ENCODE results near the gene KCNMB2.

KCNMB2 gene

DNA sequence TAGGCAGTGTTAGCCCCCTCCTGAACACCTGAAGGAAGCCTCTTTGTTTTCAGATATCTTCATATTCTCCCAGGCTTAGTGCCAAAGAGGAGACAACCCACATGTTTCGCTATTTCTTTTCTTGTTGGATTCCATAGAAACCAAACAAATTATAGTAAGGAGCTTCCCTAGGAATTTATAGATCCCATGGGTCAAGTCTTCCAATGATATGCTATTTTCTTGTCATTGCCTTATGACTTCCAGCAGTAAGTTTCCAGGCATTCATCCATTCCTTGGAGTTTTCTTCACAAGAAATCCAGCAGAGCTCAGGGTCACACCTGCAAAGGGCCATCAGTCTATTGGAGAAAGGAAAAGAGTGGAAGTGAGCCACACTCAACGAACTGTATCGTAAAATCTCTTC lies 9.9 kb upstream of the KCNMB2 start:
- no peak overlapping the region for H3K4me3 ChIP-seq (replicated peaks; ENCODE audit: insufficient read depth, low read length)
- no peak overlapping the region for H3K27ac ChIP-seq (replicated peaks)
- TF ChIP-seq GABPA (IDR thresholded peaks at IDR 0.05; ENCODE audit: low read depth) (no peak), CTCF (IDR thresholded peaks at IDR 0.05; ENCODE audit: insufficient read depth, low read length) (no peak), POLR2AphosphoS5 (IDR thresholded peaks at IDR 0.05; ENCODE audit: low read depth) (no peak), SPI1 (IDR thresholded peaks at IDR 0.05; ENCODE audit: borderline replicate concordance, low read depth) (no peak)
- TF ChIP-seq, protein P1, sequence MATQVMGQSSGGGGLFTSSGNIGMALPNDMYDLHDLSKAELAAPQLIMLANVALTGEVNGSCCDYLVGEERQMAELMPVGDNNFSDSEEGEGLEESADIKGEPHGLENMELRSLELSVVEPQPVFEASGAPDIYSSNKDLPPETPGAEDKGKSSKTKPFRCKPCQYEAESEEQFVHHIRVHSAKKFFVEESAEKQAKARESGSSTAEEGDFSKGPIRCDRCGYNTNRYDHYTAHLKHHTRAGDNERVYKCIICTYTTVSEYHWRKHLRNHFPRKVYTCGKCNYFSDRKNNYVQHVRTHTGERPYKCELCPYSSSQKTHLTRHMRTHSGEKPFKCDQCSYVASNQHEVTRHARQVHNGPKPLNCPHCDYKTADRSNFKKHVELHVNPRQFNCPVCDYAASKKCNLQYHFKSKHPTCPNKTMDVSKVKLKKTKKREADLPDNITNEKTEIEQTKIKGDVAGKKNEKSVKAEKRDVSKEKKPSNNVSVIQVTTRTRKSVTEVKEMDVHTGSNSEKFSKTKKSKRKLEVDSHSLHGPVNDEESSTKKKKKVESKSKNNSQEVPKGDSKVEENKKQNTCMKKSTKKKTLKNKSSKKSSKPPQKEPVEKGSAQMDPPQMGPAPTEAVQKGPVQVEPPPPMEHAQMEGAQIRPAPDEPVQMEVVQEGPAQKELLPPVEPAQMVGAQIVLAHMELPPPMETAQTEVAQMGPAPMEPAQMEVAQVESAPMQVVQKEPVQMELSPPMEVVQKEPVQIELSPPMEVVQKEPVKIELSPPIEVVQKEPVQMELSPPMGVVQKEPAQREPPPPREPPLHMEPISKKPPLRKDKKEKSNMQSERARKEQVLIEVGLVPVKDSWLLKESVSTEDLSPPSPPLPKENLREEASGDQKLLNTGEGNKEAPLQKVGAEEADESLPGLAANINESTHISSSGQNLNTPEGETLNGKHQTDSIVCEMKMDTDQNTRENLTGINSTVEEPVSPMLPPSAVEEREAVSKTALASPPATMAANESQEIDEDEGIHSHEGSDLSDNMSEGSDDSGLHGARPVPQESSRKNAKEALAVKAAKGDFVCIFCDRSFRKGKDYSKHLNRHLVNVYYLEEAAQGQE (IDR thresholded peaks at IDR 0.05; ENCODE audit: insufficient replicate concordance, low read depth): no peak
- no peak for DNase-seq (ENCODE audit: low read depth in 1 of 2, low spot score in 1 of 2)
- no peaks in the 10 kb centered on the region for H3K27me3 ChIP-seq (ENCODE audit: insufficient read depth, poor library complexity, severe bottlenecking)

DNA sequence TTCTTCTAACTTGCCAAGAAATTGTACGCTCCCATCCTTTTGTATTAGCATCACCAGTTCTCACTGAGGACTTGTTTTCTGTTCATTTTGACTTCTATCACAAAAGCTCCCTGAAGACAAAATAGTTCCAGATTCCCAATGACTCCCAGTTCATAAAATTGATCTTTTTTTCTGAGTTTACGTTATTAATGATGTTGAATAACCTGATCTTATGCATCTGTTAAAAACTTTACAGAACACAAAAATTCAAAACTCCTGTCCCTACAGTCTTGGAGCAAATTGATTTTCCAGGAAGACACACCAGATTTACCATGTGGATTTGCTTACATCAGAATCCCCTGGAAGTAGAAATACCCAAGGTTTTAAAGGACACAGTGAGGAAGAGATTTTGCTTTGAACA lies 8.3 kb upstream of the KCNMB2 start:
- no peak overlapping the region for H3K4me3 ChIP-seq (replicated peaks; ENCODE audit: insufficient read depth, low read length)
- no peaks in the 10 kb centered on the region for H3K27me3 ChIP-seq (ENCODE audit: insufficient read depth, poor library complexity, severe bottlenecking)
- TF ChIP-seq CTCF (IDR thresholded peaks at IDR 0.05; ENCODE audit: insufficient read depth, low read length) (no peak), POLR2AphosphoS5 (IDR thresholded peaks at IDR 0.05; ENCODE audit: low read depth) (no peak), GABPA (IDR thresholded peaks at IDR 0.05; ENCODE audit: low read depth) (no peak), SPI1 (IDR thresholded peaks at IDR 0.05; ENCODE audit: borderline replicate concordance, low read depth) (no peak)
- TF ChIP-seq, protein P1 (IDR thresholded peaks at IDR 0.05; ENCODE audit: insufficient replicate concordance, low read depth): no peak
- no peak for DNase-seq (ENCODE audit: low read depth in 1 of 2, low spot score in 1 of 2)
- H3K27ac ChIP-seq (replicated peaks): no peak overlapping the region

DNA sequence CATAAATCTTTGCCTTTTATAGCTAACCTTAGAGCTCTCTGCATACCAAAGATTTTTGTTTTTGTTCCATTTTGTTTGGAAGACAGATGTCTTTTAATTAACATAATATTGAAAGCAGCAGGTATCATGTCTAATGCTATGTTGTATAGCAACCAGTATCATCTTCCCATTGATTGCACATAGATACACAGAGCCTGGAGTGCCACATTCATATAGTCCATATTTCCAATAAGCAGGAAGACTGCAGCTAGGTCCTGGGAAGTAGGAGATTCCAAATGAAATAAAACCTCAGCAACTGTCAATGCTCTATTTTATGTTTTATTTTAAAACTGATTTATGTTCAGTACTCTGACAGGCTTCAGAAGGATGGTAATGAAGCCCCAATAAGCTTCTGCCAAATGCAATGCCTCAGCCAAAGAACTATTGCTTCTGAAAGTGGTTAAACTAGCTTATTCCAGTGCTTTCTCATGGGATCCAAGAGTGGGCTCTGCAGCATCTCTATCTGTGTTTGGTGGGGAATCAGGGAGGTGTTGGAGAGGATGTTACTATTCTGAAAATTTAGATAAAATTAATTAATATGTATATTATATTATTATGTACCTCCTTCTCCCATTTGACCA lies 6.5 kb upstream of the KCNMB2 start:
- Histone ChIP-seq H3K27ac (replicated peaks) (no peak overlapping the region), H3K4me3 (replicated peaks; ENCODE audit: insufficient read depth, low read length) (no peak overlapping the region), H3K27me3 (ENCODE audit: insufficient read depth, poor library complexity, severe bottlenecking) (no peaks in the 10 kb centered on the region)
- TF ChIP-seq, protein P1 (IDR thresholded peaks at IDR 0.05; ENCODE audit: insufficient replicate concordance, low read depth): no peak
- no peak for TF ChIP-seq POLR2AphosphoS5 (IDR thresholded peaks at IDR 0.05; ENCODE audit: low read depth)
- no peak for TF ChIP-seq CTCF (IDR thresholded peaks at IDR 0.05; ENCODE audit: insufficient read depth, low read length)
- TF ChIP-seq SPI1 (IDR thresholded peaks at IDR 0.05; ENCODE audit: borderline replicate concordance, low read depth): no peak
- no peak for TF ChIP-seq GABPA (IDR thresholded peaks at IDR 0.05; ENCODE audit: low read depth)
- no peak for DNase-seq (ENCODE audit: low read depth in 1 of 2, low spot score in 1 of 2)

All from HL-60 (cell line).